HG02884 (cell line): Measurements from ENCODE around the gene EPN3.

ENCODE experiments used
- ATAC-seq: cut with Tn5 transposase; IDR thresholded peaks from one replicate; pipeline ENCODE4 v1.9.1; 2021; ENCODE audit warnings: mild to moderate bottlenecking, moderate library complexity; ENCODE audit not compliant: unreplicated experiment

Gene EPN3

GRCh38 chr17:50564916-50565315 is 32.4 kb downstream of the EPN3 start:
- no peak for ATAC-seq

GRCh38 chr17:50565402-50566350 is 33.1 kb downstream of the EPN3 start:
- no peak for ATAC-seq

- no peak for ATAC-seq
Observed at GRCh38 chr17:50566886-50567285, 34.4 kb downstream of the EPN3 start.

- no peak for ATAC-seq
Observed at GRCh38 chr17:50568659-50569058, 36.1 kb downstream of the EPN3 start.

GRCh38 chr17:50569592-50569991 is 37.1 kb downstream of the EPN3 start:
- no peak for ATAC-seq

- no peak for ATAC-seq
Observed at GRCh38 chr17:50570032-50570431, 37.5 kb downstream of the EPN3 start.

- no peak for ATAC-seq
Observed at GRCh38 chr17:50570528-50570927, 38.0 kb downstream of the EPN3 start.

GRCh38 chr17:50571681-50572080 is 39.1 kb downstream of the EPN3 start:
- no peak for ATAC-seq

GRCh38 chr17:50572541-50572940 is 40.0 kb downstream of the EPN3 start:
- ATAC-seq: no peak

- ATAC-seq: no peak
Observed at GRCh38 chr17:50573866-50574611, 41.5 kb downstream of the EPN3 start.

GRCh38 chr17:50575581-50576210 is 43.2 kb downstream of the EPN3 start:
- no peak for ATAC-seq

GRCh38 chr17:50576864-50577263 is 44.3 kb downstream of the EPN3 start:
- no peak for ATAC-seq

- ATAC-seq: no peak
Observed at GRCh38 chr17:50577451-50577954, 45.0 kb downstream of the EPN3 start.

- ATAC-seq: no peak
Observed at GRCh38 chr17:50578173-50578572, 45.6 kb downstream of the EPN3 start.

GRCh38 chr17:50579399-50579798 is 46.9 kb downstream of the EPN3 start:
- ATAC-seq: no peak

- no peak for ATAC-seq
Observed at GRCh38 chr17:50580646-50581045, 48.1 kb downstream of the EPN3 start.

GRCh38 chr17:50581316-50581715 is 48.8 kb downstream of the EPN3 start:
- no peak for ATAC-seq

GRCh38 chr17:50582741-50583140 is 50.2 kb downstream of the EPN3 start:
- no peak for ATAC-seq

- no peak for ATAC-seq
Observed at GRCh38 chr17:50583641-50584040, 51.1 kb downstream of the EPN3 start.

- no peak for ATAC-seq
Observed at GRCh38 chr17:50584116-50584515, 51.6 kb downstream of the EPN3 start.

- ATAC-seq: no peak
Observed at GRCh38 chr17:50584749-50585148, 52.2 kb downstream of the EPN3 start.
